K562 (cell line): ENCODE measurements around the gene RHBDL3.

Experiments
- EHMT2 ChIP-seq: fragments of 450-650 bp; IDR thresholded peaks from 2 replicates; pipeline ENCODE4 v1.6.1; 2018; ENCODE audit warnings: antibody characterized with exemption
- GATA2 ChIP-seq: sonication (generic); formaldehyde crosslinking; IDR thresholded peaks from 2 replicates; pipeline ENCODE4 v1.4.0; 2020; ENCODE audit warnings: mild to moderate bottlenecking, missing genetic modification reagents
- GATAD2B ChIP-seq: fragments of 450-650 bp; IDR thresholded peaks from 2 replicates; pipeline ENCODE4 v1.6.1; 2017; ENCODE audit warnings: mild to moderate bottlenecking, borderline replicate concordance
- JUND ChIP-seq, 2 experiments: IDR thresholded peaks; 2 replicates in 1 of 2; 3 replicates in 1 of 2; pipeline ENCODE4 v1.6.1; 2011; ENCODE audit warnings: borderline replicate concordance in 2 of 2, low read depth in 2 of 2, low read length in 2 of 2, improper control_type of control experiment in 1 of 2, missing biosample characterization in 1 of 2, missing genetic modification characterization in 1 of 2, missing genetic modification reagents in 1 of 2
- MEF2A ChIP-seq: IDR thresholded peaks from 2 replicates; pipeline ENCODE4 v1.6.1; 2011; ENCODE audit warnings: low read depth, mild to moderate bottlenecking, low read length, moderate library complexity; ENCODE audit not compliant: control insufficient read depth
- MNT ChIP-seq, 2 experiments: fragments of 450-650 bp; conservative IDR thresholded peaks; 2 replicates each; pipeline ENCODE4 v1.6.1; 2017; ENCODE audit warnings: mild to moderate bottlenecking in 2 of 2, moderate library complexity in 2 of 2
- POLR2AphosphoS5 ChIP-seq: IDR thresholded peaks from 2 replicates; pipeline ENCODE4 v1.6.1; 2011; ENCODE audit warnings: mild to moderate bottlenecking, low read depth, low read length, moderate library complexity; ENCODE audit not compliant: control insufficient read depth, insufficient read depth
- SNRNP70 ChIP-seq: fragments of 200-400 bp; formaldehyde crosslinking; optimal IDR thresholded peaks from 2 replicates; pipeline ENCODE3; 2017; ENCODE audit warnings: low read depth, low read length
- SP1 ChIP-seq: sonication (generic); formaldehyde crosslinking; IDR thresholded peaks from 2 replicates; pipeline ENCODE4 v1.8.1; 2022; ENCODE audit warnings: mild to moderate bottlenecking, missing genetic modification reagents
- TRIM24 ChIP-seq, 2 experiments: fragments of 450-650 bp; IDR thresholded peaks; 2 replicates each; pipeline ENCODE4 v1.6.1; 2016
- TF ChIP-seq, protein P1 (sequence below): conservative IDR thresholded peaks from 2 replicates; pipeline ENCODE4 v1.6.1; 2011; ENCODE audit warnings: low read depth, mild to moderate bottlenecking, low read length; ENCODE audit not compliant: control insufficient read depth

DNA sequence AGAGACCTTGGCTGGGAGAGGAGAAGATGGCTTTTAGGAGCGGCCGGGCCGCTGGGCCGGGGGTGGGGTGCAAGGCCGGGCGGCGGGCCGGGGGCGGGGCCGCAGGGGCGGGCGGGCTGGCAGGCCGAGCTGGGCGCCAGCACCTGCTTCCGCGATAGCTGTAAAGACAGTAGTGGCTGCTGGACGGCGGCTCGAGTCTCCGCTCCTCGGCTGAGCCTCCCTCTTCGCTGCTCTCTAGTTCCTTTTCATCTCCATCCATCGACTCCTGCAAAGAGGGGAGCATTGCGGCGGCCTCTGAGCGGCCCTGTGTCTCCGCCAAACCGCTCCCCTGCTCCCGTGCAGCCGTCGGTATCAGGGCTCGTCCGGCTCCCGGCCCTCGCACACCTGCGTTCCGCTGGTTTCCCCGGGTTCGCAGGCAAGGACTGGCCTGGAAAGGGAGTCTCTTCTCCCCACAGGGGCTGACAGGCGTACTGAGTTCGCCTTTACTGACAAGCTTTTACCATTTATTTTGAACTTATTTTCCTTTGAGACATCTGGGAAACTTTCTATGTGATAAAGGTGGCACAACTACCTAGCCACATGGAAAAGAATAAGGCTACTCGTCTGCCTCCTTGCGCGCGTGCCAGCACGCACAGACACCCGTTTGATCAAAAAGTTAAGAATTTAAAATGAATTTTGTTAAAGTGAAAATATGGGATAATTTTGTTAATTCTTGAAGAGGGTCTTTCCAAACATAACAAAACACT, 76.4 kb downstream of the RHBDL3 start, which contains the start of gene C17orf75:
- peak; percentile 67 to 85 for TF ChIP-seq MNT (conservative IDR thresholded peaks at IDR 0.05)
- no peak for TF ChIP-seq GATA2
- TF ChIP-seq TRIM24 (IDR thresholded peaks at IDR 0.05) = peak in 1 of 2 experiments; percentile 99; a peak in 3 of 4 replicates
- TF ChIP-seq EHMT2 = no peak
- peak; percentile 79; the same call in 1 of the 2 replicates for TF ChIP-seq GATAD2B
- peak; percentile 83 for TF ChIP-seq SP1
- no peak for TF ChIP-seq SNRNP70
- TF ChIP-seq, protein P1, sequence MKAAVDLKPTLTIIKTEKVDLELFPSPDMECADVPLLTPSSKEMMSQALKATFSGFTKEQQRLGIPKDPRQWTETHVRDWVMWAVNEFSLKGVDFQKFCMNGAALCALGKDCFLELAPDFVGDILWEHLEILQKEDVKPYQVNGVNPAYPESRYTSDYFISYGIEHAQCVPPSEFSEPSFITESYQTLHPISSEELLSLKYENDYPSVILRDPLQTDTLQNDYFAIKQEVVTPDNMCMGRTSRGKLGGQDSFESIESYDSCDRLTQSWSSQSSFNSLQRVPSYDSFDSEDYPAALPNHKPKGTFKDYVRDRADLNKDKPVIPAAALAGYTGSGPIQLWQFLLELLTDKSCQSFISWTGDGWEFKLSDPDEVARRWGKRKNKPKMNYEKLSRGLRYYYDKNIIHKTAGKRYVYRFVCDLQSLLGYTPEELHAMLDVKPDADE = peak; percentile 82; the same call in 1 of the 2 replicates
- peak; percentile 77 for TF ChIP-seq JUND (IDR thresholded peaks at IDR 0.05; ENCODE audit: borderline replicate concordance, low read depth, low read length)
- peak; percentile 59; the same call in 1 of the 3 replicates for TF ChIP-seq JUND (tag; IDR thresholded peaks at IDR 0.05; ENCODE audit: borderline replicate concordance, low read depth, low read length)
- peak; percentile 55; the same call in 1 of the 2 replicates for TF ChIP-seq MEF2A
- TF ChIP-seq POLR2AphosphoS5 = peak; percentile 74
